Measurements from ENCODE around the gene GSG1L. TPM values are rescaled to one million over a fixed set of nuclear protein-coding genes. Genes with fewer than 3 reads are reported as not detected.

The GSG1L gene
- total RNA-seq, 4 donors from 2014 or later: not detected

GRCh38 chr16:27972500-27972899 is 91.0 kb downstream of the GSG1L start:
- H3K36me3 ChIP-seq: no peaks in the 10 kb centered on the region
- TF ChIP-seq CTCF (IDR thresholded peaks at IDR 0.05) (peak in 5 of 6 experiments; percentile 14 to 57 (median 45)), POLR2A (IDR thresholded peaks at IDR 0.05) (no peak)
- no peaks in the 10 kb centered on the region for H3K9me3 ChIP-seq
- H3K4me3 ChIP-seq: no peak overlapping the region
- H3K27ac ChIP-seq: no peak overlapping the region
- H3K27me3 ChIP-seq: no peaks in the 10 kb centered on the region
- no peaks in the 10 kb centered on the region for H3K4me1 ChIP-seq
- DNase-seq: peak in 1 of 3 donors; percentile 56

GRCh38 chr16:27969574-27969973 is 93.9 kb downstream of the GSG1L start:
- Histone ChIP-seq H3K36me3 (no peaks in the 10 kb centered on the region), H3K4me1 (no peaks in the 10 kb centered on the region), H3K27me3 (no peaks in the 10 kb centered on the region), H3K9me3 (no peaks in the 10 kb centered on the region), H3K4me3 (no peak overlapping the region), H3K27ac (no peak overlapping the region)
- TF ChIP-seq POLR2A (IDR thresholded peaks at IDR 0.05) (no peak), CTCF (IDR thresholded peaks at IDR 0.05) (no peak)
- DNase-seq: no peak

- H3K9me3 ChIP-seq: peaks cover 0 to 6% (median 0%) of the 10 kb centered on the region in 4 donors
- H3K27ac ChIP-seq: no peak overlapping the region
- no peak for TF ChIP-seq POLR2A (IDR thresholded peaks at IDR 0.05)
- no peak for TF ChIP-seq CTCF (IDR thresholded peaks at IDR 0.05)
- no peak overlapping the region for H3K4me3 ChIP-seq
- H3K4me1 ChIP-seq: no peaks in the 10 kb centered on the region
- no peaks in the 10 kb centered on the region for H3K36me3 ChIP-seq
- DNase-seq: peak in 1 of 3 donors; percentile 21
- H3K27me3 ChIP-seq: no peaks in the 10 kb centered on the region
Observed at GRCh38 chr16:27967169-27967568, 96.3 kb downstream of the GSG1L start.

- peak in 1 of 3 donors; percentile 2 for DNase-seq
- Histone ChIP-seq H3K36me3 (no peaks in the 10 kb centered on the region), H3K4me1 (no peaks in the 10 kb centered on the region), H3K9me3 (peaks cover 0 to 7% (median 0%) of the 10 kb centered on the region in 4 donors), H3K27me3 (no peaks in the 10 kb centered on the region), H3K27ac (no peak overlapping the region), H3K4me3 (no peak overlapping the region)
- TF ChIP-seq POLR2A (IDR thresholded peaks at IDR 0.05) (no peak), CTCF (IDR thresholded peaks at IDR 0.05) (no peak)
Observed at GRCh38 chr16:27966756-27967155, 96.8 kb downstream of the GSG1L start.

- no peak overlapping the region for H3K27ac ChIP-seq
- H3K36me3 ChIP-seq: no peaks in the 10 kb centered on the region
- no peak for TF ChIP-seq CTCF (IDR thresholded peaks at IDR 0.05)
- TF ChIP-seq POLR2A (IDR thresholded peaks at IDR 0.05): no peak
- H3K4me1 ChIP-seq: no peaks in the 10 kb centered on the region
- no peaks in the 10 kb centered on the region for H3K27me3 ChIP-seq
- peak in 1 of 3 donors; percentile 19 for DNase-seq
- H3K9me3 ChIP-seq: peaks cover 0 to 7% (median 0%) of the 10 kb centered on the region in 4 donors
- no peak overlapping the region for H3K4me3 ChIP-seq
Observed at GRCh38 chr16:27965801-27966200, 97.7 kb downstream of the GSG1L start.

- peak in 1 of 3 donors; percentile 9 for DNase-seq
- Histone ChIP-seq H3K27me3 (no peaks in the 10 kb centered on the region), H3K4me1 (no peaks in the 10 kb centered on the region), H3K9me3 (peaks cover 0 to 7% (median 0%) of the 10 kb centered on the region in 4 donors), H3K27ac (no peak overlapping the region), H3K4me3 (no peak overlapping the region), H3K36me3 (no peaks in the 10 kb centered on the region)
- TF ChIP-seq CTCF (IDR thresholded peaks at IDR 0.05) (no peak), POLR2A (IDR thresholded peaks at IDR 0.05) (no peak)
Observed at GRCh38 chr16:27963471-27963965, 100.0 kb downstream of the GSG1L start.
